ENCODE data around the gene C1QTNF8.

C1QTNF8 gene

DNA sequence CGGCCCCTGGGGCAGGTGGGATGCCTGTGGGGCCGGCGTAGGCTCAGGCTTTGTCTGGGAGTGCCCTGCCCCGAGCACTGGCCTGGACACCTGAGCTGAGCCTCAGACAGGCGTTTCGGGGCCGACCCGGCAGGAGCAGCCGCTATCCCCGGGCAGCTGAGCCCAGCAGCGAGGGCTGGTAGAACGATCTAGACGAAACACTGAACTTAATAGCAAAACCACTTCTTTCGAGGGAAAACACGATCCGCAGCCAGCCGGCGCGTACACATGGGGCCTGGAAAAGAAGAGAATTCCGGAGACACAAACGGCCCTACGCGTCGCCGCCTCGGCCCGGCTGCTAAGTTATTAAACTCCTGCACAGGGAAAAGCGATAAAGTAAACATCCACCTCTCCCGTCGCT lies 45.5 kb downstream of the C1QTNF8 start:
- Histone ChIP-seq H3K4me1 (ENCODE audit: insufficient read depth, low read length) (no peaks in the 10 kb centered on the region), H3K9ac (ENCODE audit: low read length) (no peak overlapping the region), H3K9me3 (ENCODE audit: low read length) (no peaks in the 10 kb centered on the region), H3K4me3 (ENCODE audit: low read depth in 1 of 2, low read length in 2 of 2) (no peak overlapping the region), H3K36me3 (ENCODE audit: insufficient read depth, low read length) (no peaks in the 10 kb centered on the region), H3K27ac (ENCODE audit: low read depth, low read length) (no peak overlapping the region), H3K27me3 (ENCODE audit: control insufficient read depth in 1 of 2, insufficient read depth in 2 of 2, low read length in 2 of 2) (peaks cover 0 to 41% of the 10 kb centered on the region in 2 donors)

DNA sequence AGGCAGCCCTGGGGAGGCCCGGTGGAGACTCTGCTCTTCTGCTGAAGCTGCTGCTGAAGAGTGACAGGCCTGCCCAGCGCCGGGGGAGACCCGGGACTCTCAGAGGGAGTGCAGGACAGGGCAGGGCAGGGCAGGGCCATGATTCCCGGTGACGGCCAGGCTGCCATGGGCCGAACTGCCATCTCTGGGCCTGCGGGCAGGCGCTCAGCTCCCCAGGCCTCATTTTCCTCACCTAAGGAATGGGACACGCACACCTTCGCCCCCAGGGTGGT lies 46.1 kb downstream of the C1QTNF8 start:
- Histone ChIP-seq H3K27ac (ENCODE audit: low read depth, low read length) (no peak overlapping the region), H3K27me3 (ENCODE audit: control insufficient read depth in 1 of 2, insufficient read depth in 2 of 2, low read length in 2 of 2) (peaks cover 0 to 41% of the 10 kb centered on the region in 2 donors), H3K9me3 (ENCODE audit: low read length) (no peaks in the 10 kb centered on the region), H3K4me1 (ENCODE audit: insufficient read depth, low read length) (no peaks in the 10 kb centered on the region), H3K36me3 (ENCODE audit: insufficient read depth, low read length) (no peaks in the 10 kb centered on the region), H3K9ac (ENCODE audit: low read length) (no peak overlapping the region), H3K4me3 (ENCODE audit: low read depth in 1 of 2, low read length in 2 of 2) (no peak overlapping the region)

DNA sequence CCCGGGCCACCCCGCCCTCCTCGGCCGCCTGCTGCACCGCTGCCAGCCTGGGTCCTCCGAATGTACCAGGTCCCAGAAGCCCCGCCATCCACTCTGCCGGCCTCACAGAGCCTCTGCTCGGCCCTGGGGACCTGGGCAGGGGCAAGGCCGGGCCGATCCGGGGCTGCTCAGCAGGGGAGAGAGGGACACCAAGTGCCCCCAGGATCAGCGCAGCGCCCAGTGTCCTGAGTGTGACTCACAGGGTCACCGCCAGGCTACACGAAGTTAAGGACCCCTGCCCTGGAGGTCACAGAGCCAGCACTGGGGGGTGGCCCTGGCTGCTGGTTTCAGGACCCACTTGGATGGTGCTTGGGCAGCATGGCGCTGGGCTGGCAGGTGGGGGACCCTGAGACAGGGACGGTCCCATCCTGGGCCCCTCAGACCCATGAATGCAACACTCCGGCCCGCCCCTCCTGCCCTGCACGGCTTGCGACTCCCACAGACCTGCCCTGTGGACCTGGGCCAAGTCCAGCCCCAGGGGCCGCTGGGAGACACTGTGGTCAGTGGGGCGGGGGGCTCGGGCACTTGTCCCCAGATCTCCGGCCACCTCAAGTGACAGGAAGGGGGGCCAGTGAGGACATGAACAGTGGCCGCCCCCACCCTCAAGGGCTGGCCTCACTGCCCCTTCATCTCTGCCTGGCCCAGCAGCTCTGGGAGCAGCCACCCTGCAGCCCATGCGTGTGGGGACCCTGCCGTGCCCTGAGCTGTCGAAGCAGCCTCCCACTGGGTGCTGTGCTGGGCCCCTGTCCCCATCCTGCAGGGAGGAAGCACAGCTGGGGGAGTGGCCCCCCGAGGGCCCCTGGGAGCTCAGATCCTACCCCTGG lies 46.7 kb downstream of the C1QTNF8 start:
- Histone ChIP-seq H3K9me3 (ENCODE audit: low read length) (no peaks in the 10 kb centered on the region), H3K27ac (ENCODE audit: low read depth, low read length) (no peak overlapping the region), H3K9ac (ENCODE audit: low read length) (no peak overlapping the region), H3K27me3 (ENCODE audit: control insufficient read depth in 1 of 2, insufficient read depth in 2 of 2, low read length in 2 of 2) (peaks cover 0 to 42% of the 10 kb centered on the region in 2 donors), H3K36me3 (ENCODE audit: insufficient read depth, low read length) (no peaks in the 10 kb centered on the region), H3K4me1 (ENCODE audit: insufficient read depth, low read length) (no peaks in the 10 kb centered on the region), H3K4me3 (ENCODE audit: low read depth in 1 of 2, low read length in 2 of 2) (no peak overlapping the region)

DNA sequence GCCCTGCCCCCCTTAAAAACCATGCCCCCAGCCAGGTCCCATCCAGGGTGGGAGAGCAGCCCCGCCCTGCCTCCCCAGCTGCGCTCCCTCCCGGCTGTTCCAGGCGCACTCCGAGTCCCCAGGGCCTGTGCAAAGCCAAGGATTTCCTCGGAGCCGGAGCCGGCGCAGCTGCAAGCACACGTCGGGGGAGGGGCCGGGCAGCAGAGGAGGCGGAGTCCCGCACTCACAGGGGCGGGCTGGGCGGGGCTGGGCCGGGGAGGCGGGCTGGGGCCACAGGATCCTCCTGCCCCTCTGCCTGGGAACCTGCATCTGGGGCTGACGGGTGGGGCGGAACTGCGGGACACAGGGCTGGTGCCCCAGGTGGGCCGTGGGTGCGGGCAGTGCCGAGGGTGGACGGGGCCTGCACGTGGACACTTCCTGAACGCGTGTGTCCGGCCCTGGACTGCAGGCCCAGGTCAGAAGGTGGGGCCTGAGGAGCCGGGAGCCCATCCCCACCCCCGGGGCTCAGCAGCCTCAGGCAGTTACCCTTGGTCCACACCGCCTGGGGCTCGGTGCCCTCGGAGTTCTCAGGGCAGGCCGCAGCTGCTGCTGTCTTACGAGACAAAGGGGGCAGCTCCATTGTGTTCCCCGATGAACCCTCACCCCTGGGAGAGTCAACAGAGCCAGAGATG lies 47.5 kb downstream of the C1QTNF8 start:
- no peak overlapping the region for H3K9ac ChIP-seq (ENCODE audit: low read length)
- H3K4me1 ChIP-seq (ENCODE audit: insufficient read depth, low read length) = no peaks in the 10 kb centered on the region
- no peak overlapping the region for H3K27ac ChIP-seq (ENCODE audit: low read depth, low read length)
- no peak overlapping the region for H3K4me3 ChIP-seq (ENCODE audit: low read depth in 1 of 2, low read length in 2 of 2)
- H3K9me3 ChIP-seq (ENCODE audit: low read length) = no peaks in the 10 kb centered on the region
- H3K27me3 ChIP-seq (ENCODE audit: control insufficient read depth in 1 of 2, insufficient read depth in 2 of 2, low read length in 2 of 2) = peaks cover 0 to 50% of the 10 kb centered on the region in 2 donors
- H3K36me3 ChIP-seq (ENCODE audit: insufficient read depth, low read length) = no peaks in the 10 kb centered on the region

DNA sequence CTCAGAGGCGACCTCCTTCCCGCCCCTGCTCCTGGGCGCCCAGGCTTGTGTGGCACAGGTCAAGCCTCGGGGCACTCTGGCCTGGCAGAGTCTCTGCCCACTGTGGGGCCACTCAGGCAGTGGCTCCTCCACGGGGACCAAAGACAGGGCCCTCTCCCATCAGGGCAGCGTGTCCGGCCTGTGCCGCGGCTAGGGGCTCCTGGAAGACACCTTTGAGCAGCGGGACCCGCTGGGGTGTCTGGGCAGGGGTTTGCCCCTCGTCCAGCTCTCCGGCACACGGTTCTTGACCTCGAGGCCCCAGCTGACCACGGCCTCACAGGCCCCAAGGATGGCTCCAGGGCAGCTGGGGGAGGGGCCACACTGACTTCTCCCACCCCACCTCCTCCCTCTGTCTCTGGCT lies 48.2 kb downstream of the C1QTNF8 start:
- Histone ChIP-seq H3K27me3 (ENCODE audit: control insufficient read depth in 1 of 2, insufficient read depth in 2 of 2, low read length in 2 of 2) (peaks cover 0 to 51% of the 10 kb centered on the region in 2 donors), H3K4me1 (ENCODE audit: insufficient read depth, low read length) (no peaks in the 10 kb centered on the region)

DNA sequence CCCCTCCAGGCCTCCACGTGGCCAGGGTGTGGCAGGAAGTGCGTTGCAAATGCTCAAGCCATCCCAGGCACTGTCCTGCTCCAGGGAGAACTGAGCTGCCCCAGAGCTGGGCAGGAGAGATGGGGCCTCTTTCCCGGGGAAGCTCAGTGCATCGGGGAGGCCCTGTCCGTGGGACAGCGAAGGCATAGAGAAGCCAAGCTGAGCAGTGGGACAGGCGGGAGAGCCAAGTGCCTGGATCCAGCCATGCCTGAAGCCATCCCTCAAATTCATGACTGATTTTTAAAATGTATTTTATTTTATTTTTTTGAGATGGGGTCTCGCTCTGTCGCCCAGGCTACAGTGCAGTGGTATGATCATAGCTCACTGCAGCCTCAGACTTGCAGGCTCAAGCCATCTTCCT lies 48.9 kb downstream of the C1QTNF8 start:
- no peaks in the 10 kb centered on the region for H3K9me3 ChIP-seq (ENCODE audit: low read length)
- H3K9ac ChIP-seq (ENCODE audit: low read length) = no peak overlapping the region
- H3K27me3 ChIP-seq (ENCODE audit: control insufficient read depth in 1 of 2, insufficient read depth in 2 of 2, low read length in 2 of 2) = peaks cover 0 to 56% of the 10 kb centered on the region in 2 donors
- H3K4me3 ChIP-seq (ENCODE audit: low read depth in 1 of 2, low read length in 2 of 2) = no peak overlapping the region
- H3K4me1 ChIP-seq (ENCODE audit: insufficient read depth, low read length) = no peaks in the 10 kb centered on the region
- no peaks in the 10 kb centered on the region for H3K36me3 ChIP-seq (ENCODE audit: insufficient read depth, low read length)
- no peak overlapping the region for H3K27ac ChIP-seq (ENCODE audit: low read depth, low read length)

More for the DNA sequence above, 48.2 kb downstream of the C1QTNF8 start:
- Histone ChIP-seq H3K9ac (ENCODE audit: low read length) (no peak overlapping the region), H3K27ac (ENCODE audit: low read depth, low read length) (no peak overlapping the region), H3K9me3 (ENCODE audit: low read length) (no peaks in the 10 kb centered on the region), H3K36me3 (ENCODE audit: insufficient read depth, low read length) (no peaks in the 10 kb centered on the region), H3K4me3 (ENCODE audit: low read depth in 1 of 2, low read length in 2 of 2) (no peak overlapping the region)

DNA sequence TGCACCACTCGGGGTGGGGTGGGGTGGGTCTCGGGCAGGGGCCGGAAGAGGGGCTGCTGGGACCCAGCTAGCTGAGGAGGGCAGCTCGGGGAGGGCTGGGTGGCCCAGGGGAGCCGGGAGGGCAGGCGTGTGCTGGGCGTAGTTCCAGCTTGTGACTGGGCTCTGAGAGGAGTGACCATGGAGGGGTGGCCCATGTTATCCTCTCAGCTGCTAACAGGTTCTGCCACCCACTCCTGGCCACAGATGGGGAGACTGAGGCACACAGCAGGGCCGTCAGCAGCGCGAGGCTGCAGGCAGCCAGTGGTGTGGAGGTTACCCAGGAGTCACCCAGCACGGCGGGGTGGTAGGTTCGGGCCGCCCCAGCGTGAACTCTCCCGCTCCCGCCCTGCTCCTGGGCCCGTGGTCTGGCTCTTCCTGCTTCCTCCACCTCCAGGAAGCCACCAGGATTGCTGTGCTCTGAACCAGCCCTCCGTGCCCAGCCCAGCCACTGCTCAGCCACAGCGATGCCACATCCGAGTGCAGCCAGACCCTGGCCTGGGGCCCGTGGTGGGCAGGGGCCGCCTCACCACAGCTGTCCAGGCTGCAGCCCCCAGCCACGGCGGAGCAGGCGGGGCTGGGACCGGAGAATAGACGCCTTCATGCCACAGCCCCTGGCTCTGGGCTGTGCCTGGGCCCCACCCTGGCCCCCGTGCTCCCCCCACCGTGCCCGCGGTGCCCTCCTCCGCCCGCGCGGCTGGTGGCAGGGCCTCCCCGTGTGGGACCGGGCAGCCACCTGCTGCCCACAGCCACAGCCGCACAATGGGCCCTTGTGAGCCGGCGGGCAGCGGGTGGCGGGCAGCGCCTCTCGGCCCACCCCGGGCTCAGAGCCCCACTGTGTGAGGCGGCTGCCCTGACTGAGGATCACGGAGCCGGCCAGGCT lies 49.8 kb downstream of the C1QTNF8 start:
- Histone ChIP-seq H3K9ac (ENCODE audit: low read length) (no peak overlapping the region), H3K36me3 (ENCODE audit: insufficient read depth, low read length) (no peaks in the 10 kb centered on the region), H3K27ac (ENCODE audit: low read depth, low read length) (no peak overlapping the region), H3K4me3 (ENCODE audit: low read depth in 1 of 2, low read length in 2 of 2) (no peak overlapping the region), H3K4me1 (ENCODE audit: insufficient read depth, low read length) (no peaks in the 10 kb centered on the region), H3K9me3 (ENCODE audit: low read length) (no peaks in the 10 kb centered on the region), H3K27me3 (ENCODE audit: control insufficient read depth in 1 of 2, insufficient read depth in 2 of 2, low read length in 2 of 2) (peaks cover 0 to 62% of the 10 kb centered on the region in 2 donors)

DNA sequence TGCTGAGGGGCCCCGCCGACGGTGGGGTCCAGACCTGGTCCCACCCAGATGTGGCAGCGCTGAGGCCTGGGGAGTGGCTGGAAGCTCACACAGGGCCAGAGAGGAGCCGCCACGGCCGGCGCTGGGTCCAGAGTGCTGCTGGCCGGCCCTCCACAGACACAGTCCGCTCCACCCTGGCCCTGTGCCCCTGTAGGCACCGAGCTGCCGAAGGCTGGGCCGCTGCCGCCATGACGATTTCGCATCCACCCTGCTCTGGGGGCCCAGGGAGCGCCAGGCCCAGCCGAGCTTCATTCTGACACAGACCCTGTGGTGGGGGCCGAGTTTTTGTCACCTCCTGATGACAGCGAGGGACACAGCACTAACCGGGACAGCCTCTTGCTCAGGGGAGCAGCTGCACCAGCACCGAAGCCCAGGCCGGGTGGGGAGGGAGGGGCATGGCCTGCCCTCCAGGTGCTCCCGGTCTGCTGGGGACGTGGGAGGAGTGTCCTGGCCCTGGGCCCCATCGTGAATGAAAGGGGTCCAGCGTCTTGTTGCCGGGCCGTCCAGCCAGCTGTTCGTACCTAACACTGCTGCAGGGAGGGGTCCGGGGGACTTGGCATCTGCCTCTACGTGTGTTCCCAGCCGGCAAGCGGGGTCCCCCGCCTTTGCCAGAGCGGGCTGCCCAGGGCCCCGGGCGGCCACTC lies 50.6 kb downstream of the C1QTNF8 start:
- Histone ChIP-seq H3K36me3 (ENCODE audit: insufficient read depth, low read length) (no peaks in the 10 kb centered on the region), H3K27ac (ENCODE audit: low read depth, low read length) (no peak overlapping the region), H3K27me3 (ENCODE audit: control insufficient read depth in 1 of 2, insufficient read depth in 2 of 2, low read length in 2 of 2) (peaks cover 0 to 62% of the 10 kb centered on the region in 2 donors), H3K4me1 (ENCODE audit: insufficient read depth, low read length) (no peaks in the 10 kb centered on the region), H3K4me3 (ENCODE audit: low read depth in 1 of 2, low read length in 2 of 2) (no peak overlapping the region), H3K9ac (ENCODE audit: low read length) (no peak overlapping the region), H3K9me3 (ENCODE audit: low read length) (no peaks in the 10 kb centered on the region)

DNA sequence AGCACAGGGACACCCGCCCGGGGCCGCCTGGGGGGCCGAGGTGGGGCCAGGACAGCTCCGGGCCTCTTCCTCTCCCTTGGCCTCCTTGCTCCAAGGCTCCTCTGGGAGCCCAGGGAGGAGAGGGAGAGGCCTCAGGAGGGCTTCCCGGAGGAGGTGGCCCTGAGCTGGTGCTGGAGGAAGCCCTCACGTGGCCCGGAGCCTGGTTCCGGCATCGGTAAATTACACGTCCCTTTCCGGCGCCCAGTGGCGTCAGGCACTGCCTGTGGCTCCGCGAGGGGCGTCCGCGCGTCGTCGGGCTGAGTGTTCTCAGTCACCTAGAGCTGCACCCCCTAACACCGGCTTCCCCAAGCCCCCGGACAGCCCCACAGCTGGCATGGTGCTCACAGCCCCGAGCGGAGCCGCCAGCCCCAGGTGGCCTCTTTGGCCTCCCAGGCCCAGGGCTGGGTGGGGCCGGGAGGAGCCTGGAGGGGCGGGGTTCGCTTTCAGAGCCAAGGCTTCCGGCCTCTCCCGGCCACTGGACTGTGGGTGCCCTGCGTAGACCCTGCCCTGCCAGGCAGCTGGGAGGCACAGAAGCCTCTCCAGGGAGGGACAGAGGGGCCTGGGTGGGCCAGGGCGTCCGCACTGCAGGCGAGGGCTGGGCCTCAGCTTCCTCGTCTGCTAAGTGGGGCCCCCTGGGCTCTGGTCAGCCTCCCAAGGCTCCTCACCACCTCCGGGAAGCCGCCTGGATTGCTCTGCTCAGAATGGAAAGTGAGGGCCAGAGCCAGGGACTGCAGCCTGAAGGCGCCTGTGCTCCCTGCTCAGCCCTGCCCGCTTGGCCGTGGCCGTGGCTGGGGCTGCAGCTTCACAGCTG lies 51.4 kb downstream of the C1QTNF8 start:
- no peaks in the 10 kb centered on the region for H3K36me3 ChIP-seq (ENCODE audit: insufficient read depth, low read length)
- no peaks in the 10 kb centered on the region for H3K4me1 ChIP-seq (ENCODE audit: insufficient read depth, low read length)
- no peak overlapping the region for H3K9ac ChIP-seq (ENCODE audit: low read length)
- no peak overlapping the region for H3K4me3 ChIP-seq (ENCODE audit: low read depth in 1 of 2, low read length in 2 of 2)
- H3K27ac ChIP-seq (ENCODE audit: low read depth, low read length) = no peak overlapping the region
- H3K9me3 ChIP-seq (ENCODE audit: low read length) = no peaks in the 10 kb centered on the region
- peaks cover 0 to 62% of the 10 kb centered on the region in 2 donors for H3K27me3 ChIP-seq (ENCODE audit: control insufficient read depth in 1 of 2, insufficient read depth in 2 of 2, low read length in 2 of 2)

DNA sequence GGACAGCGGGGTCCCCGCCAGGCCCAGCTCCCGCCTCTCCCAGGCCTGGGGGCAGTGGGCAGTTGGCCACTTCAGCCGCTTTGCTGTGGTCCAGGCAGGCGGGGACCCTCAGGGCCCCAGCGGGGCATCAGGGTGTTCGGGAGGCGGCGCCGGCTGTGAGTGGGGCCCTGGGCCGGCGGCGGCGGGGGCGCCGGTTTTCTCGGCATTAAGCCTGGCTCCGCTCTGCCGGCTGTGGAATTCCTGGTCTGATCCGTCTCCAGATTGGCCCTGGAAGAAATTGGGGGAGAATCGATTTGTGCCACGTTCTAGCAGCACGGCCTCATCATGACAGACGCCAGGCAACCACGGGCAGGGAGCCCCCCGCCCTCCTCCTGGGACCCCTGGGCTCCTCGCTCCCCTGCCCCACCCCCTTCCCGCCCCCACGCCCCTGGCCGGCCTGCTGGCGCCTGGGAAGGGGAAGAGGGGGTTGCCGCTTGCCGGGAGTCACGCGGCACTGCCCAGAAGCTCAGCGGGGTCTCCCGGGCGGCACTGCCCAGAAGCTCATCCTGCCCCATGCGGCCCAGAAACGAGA lies 52.1 kb downstream of the C1QTNF8 start:
- Histone ChIP-seq H3K27me3 (ENCODE audit: control insufficient read depth in 1 of 2, insufficient read depth in 2 of 2, low read length in 2 of 2) (peaks cover 0 to 68% of the 10 kb centered on the region in 2 donors), H3K4me1 (ENCODE audit: insufficient read depth, low read length) (no peaks in the 10 kb centered on the region), H3K4me3 (ENCODE audit: low read depth in 1 of 2, low read length in 2 of 2) (no peak overlapping the region), H3K36me3 (ENCODE audit: insufficient read depth, low read length) (no peaks in the 10 kb centered on the region), H3K9ac (ENCODE audit: low read length) (no peak overlapping the region), H3K9me3 (ENCODE audit: low read length) (no peaks in the 10 kb centered on the region), H3K27ac (ENCODE audit: low read depth, low read length) (no peak overlapping the region)

Measured in muscle layer of colon (tissue), 2 donors.